HepG2 (cell line): ENCODE data around the gene GPN2. TPM values are rescaled to one million over a fixed set of nuclear protein-coding genes. Genes with fewer than 3 reads are reported as not detected.

Source experiments
- MBNL3 ChIP-seq: fragments of 250-450 bp; sonication (Bioruptor Pico); conservative IDR thresholded peaks from 2 replicates; pipeline ENCODE4 v1.8.0; 2022; ENCODE audit warnings: mild to moderate bottlenecking, inconsistent platforms
- MIXL1 ChIP-seq: IDR thresholded peaks from 2 replicates; pipeline ENCODE4 v1.6.1; 2016
- NFIC ChIP-seq: IDR thresholded peaks from 2 replicates; pipeline ENCODE4 v1.6.1; 2012; ENCODE audit warnings: mild to moderate bottlenecking, low read length, inconsistent platforms
- NFKBIZ ChIP-seq: IDR thresholded peaks from 2 replicates; pipeline ENCODE4 v1.6.1; 2018; ENCODE audit warnings: missing genetic modification reagents, missing compliant biosample characterization
- RCOR2 ChIP-seq: IDR thresholded peaks from 2 replicates; pipeline ENCODE4 v1.6.1; 2016; ENCODE audit warnings: missing biosample characterization, missing genetic modification reagents
- TGIF2 ChIP-seq: IDR thresholded peaks from 2 replicates; pipeline ENCODE4 v1.6.1; 2016; ENCODE audit warnings: control low read depth, missing compliant biosample characterization
- WIZ ChIP-seq: sonication (generic); formaldehyde crosslinking; IDR thresholded peaks from 2 replicates; pipeline ENCODE4 v1.5.1; 2020; ENCODE audit warnings: mild to moderate bottlenecking, missing genetic modification reagents
- ZBTB3 ChIP-seq: sonication (generic); formaldehyde crosslinking; IDR thresholded peaks from 2 replicates; pipeline ENCODE4 v1.4.0; 2020; ENCODE audit warnings: low read depth, mild to moderate bottlenecking, moderate library complexity, missing genetic modification reagents, borderline replicate concordance
- ZC3H13 ChIP-seq: sonication (generic); formaldehyde crosslinking; IDR thresholded peaks from 2 replicates; pipeline ENCODE4 v1.8.1; 2023; ENCODE audit warnings: mild to moderate bottlenecking, missing genetic modification reagents, moderate library complexity
- ZNF124 ChIP-seq: sonication (generic); formaldehyde crosslinking; IDR thresholded peaks from 2 replicates; pipeline ENCODE4 v1.4.0; 2020; ENCODE audit warnings: missing genetic modification reagents
- ZNF34 ChIP-seq: sonication (generic); formaldehyde crosslinking; IDR thresholded peaks from 2 replicates; pipeline ENCODE4 v1.4.0; 2020; ENCODE audit warnings: mild to moderate bottlenecking, missing genetic modification reagents, borderline replicate concordance
- ZNF776 ChIP-seq: sonication (generic); formaldehyde crosslinking; IDR thresholded peaks from 2 replicates; pipeline ENCODE4 v1.4.0; 2020; ENCODE audit warnings: mild to moderate bottlenecking, missing genetic modification reagents
- ZSCAN12 ChIP-seq: sonication (generic); formaldehyde crosslinking; IDR thresholded peaks from 2 replicates; pipeline ENCODE4 v1.9.0; 2021; ENCODE audit warnings: mild to moderate bottlenecking, missing genetic modification reagents
- ZSCAN29 ChIP-seq: sonication (generic); formaldehyde crosslinking; conservative IDR thresholded peaks from 2 replicates; pipeline ENCODE4 v1.4.0; 2020; ENCODE audit warnings: mild to moderate bottlenecking, missing genetic modification reagents
- ZSCAN30 ChIP-seq: sonication (generic); formaldehyde crosslinking; IDR thresholded peaks from 2 replicates; pipeline ENCODE4 v1.5.0; 2020; ENCODE audit warnings: mild to moderate bottlenecking, missing genetic modification reagents
- polyA plus RNA-seq, 8 experiments: library from polyadenylated mRNA; depleted of rRNA in 3 of 8; stranded (reverse) in 7 of 8; unstranded in 1 of 8; fragments of >200 nt; fragmentation: Illumina TruSeq in 4 of 8; extraction: Trizol in 4 of 8; gene quantifications; 2 replicates each; pipeline versions ENCODE4 v1.2.1 to v1.2.3, GENCODE V29; 2011 to 2016; ENCODE audit warnings: low read depth in 4 of 8, missing spikeins in 1 of 8, mixed read lengths in 1 of 8; ENCODE audit not compliant: insufficient read depth in 1 of 8
- total RNA-seq, 5 experiments: library from RNA; depleted of rRNA; stranded (reverse); fragments of >200 nt; fragmentation: Illumina TruSeq; extraction: Trizol; gene quantifications; 2 replicates each; pipeline ENCODE4 v1.2.3, GENCODE V29; 2016; ENCODE audit warnings: low read depth in 1 of 5
- TF ChIP-seq, protein P1 (sequence below): sonication (generic); formaldehyde crosslinking; IDR thresholded peaks from 2 replicates; pipeline ENCODE4 v1.5.1; 2020; ENCODE audit warnings: missing genetic modification reagents, mild to moderate bottlenecking, borderline replicate concordance
- TF ChIP-seq, protein P2 (sequence below): sonication (generic); formaldehyde crosslinking; IDR thresholded peaks from 2 replicates; pipeline ENCODE4 v1.8.0; 2022; ENCODE audit warnings: missing genetic modification reagents, mild to moderate bottlenecking, borderline replicate concordance
- TF ChIP-seq, protein P3 (sequence below): sonication (generic); formaldehyde crosslinking; IDR thresholded peaks from 2 replicates; pipeline ENCODE4 v1.5.0; 2020; ENCODE audit warnings: mild to moderate bottlenecking, missing genetic modification reagents, borderline replicate concordance
- TF ChIP-seq, protein P4 (sequence below): sonication (generic); formaldehyde crosslinking; IDR thresholded peaks from 2 replicates; pipeline ENCODE4 v1.4.0; 2020; ENCODE audit warnings: missing genetic modification reagents

Gene GPN2
- total and polyA plus RNA-seq, 2 of the 13 experiments (the other 11 are each of a cell fraction or from before 2014, with no cell fraction given), result 19.3 to 38.9 TPM

DNA sequence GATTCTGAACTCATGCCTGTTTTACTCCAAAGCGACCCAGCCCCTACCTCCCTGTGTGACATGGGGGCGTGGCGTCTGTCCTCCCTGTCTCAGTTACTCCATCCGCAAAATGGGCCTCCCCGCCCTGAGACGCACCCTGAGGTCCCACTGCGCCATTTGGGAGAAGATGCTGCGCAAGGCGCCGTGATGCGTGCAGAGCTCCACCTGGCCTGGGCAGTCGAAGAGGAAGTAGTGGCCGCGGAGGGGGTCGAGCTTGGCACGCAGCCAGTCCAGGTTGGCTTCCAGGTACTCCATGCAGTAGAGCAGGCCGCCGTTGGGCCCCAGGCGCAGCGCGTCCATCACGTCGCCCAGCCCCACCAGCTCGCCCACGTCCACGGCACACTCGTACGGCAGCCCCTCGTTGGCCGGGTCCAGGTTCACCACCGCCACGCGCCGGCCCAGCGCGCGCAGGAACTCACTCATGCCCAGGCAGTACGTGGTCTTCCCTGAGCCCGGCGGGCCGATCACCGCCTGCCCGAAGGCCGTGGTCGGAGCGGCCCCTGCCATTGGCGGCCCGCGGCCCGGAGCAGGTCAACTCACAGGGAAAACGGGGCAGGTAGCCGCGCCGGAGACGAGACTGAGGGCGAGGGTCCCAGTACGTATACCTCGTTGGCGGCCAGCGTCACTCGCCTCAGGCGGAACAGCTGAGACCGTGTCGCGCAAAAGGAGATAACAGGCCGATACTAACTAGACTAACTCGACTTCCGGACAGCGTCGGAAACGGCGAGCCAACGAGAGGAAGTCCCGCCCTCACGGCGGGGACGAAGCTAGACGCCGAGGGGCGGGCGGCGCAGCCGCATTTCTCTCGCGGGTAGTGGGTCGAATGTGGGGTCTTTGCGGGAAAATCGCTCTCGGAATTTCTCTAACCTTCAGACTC lies at the start of gene GPN2 (continued):
- TF ChIP-seq, protein P1, sequence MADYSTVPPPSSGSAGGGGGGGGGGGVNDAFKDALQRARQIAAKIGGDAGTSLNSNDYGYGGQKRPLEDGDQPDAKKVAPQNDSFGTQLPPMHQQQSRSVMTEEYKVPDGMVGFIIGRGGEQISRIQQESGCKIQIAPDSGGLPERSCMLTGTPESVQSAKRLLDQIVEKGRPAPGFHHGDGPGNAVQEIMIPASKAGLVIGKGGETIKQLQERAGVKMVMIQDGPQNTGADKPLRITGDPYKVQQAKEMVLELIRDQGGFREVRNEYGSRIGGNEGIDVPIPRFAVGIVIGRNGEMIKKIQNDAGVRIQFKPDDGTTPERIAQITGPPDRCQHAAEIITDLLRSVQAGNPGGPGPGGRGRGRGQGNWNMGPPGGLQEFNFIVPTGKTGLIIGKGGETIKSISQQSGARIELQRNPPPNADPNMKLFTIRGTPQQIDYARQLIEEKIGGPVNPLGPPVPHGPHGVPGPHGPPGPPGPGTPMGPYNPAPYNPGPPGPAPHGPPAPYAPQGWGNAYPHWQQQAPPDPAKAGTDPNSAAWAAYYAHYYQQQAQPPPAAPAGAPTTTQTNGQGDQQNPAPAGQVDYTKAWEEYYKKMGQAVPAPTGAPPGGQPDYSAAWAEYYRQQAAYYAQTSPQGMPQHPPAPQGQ, result no peak
- TF ChIP-seq WIZ (CRISPR knock-in tag), result peak; percentile 15
- TF ChIP-seq ZNF776, result peak; percentile 78; the same call in 1 of the 2 replicates
- no peak for TF ChIP-seq MIXL1
- TF ChIP-seq, protein P2, sequence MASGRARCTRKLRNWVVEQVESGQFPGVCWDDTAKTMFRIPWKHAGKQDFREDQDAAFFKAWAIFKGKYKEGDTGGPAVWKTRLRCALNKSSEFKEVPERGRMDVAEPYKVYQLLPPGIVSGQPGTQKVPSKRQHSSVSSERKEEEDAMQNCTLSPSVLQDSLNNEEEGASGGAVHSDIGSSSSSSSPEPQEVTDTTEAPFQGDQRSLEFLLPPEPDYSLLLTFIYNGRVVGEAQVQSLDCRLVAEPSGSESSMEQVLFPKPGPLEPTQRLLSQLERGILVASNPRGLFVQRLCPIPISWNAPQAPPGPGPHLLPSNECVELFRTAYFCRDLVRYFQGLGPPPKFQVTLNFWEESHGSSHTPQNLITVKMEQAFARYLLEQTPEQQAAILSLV (CRISPR knock-in tag), result peak; percentile 89
- TF ChIP-seq ZC3H13 (CRISPR knock-in tag), result peak; percentile 99
- TF ChIP-seq, protein P3, sequence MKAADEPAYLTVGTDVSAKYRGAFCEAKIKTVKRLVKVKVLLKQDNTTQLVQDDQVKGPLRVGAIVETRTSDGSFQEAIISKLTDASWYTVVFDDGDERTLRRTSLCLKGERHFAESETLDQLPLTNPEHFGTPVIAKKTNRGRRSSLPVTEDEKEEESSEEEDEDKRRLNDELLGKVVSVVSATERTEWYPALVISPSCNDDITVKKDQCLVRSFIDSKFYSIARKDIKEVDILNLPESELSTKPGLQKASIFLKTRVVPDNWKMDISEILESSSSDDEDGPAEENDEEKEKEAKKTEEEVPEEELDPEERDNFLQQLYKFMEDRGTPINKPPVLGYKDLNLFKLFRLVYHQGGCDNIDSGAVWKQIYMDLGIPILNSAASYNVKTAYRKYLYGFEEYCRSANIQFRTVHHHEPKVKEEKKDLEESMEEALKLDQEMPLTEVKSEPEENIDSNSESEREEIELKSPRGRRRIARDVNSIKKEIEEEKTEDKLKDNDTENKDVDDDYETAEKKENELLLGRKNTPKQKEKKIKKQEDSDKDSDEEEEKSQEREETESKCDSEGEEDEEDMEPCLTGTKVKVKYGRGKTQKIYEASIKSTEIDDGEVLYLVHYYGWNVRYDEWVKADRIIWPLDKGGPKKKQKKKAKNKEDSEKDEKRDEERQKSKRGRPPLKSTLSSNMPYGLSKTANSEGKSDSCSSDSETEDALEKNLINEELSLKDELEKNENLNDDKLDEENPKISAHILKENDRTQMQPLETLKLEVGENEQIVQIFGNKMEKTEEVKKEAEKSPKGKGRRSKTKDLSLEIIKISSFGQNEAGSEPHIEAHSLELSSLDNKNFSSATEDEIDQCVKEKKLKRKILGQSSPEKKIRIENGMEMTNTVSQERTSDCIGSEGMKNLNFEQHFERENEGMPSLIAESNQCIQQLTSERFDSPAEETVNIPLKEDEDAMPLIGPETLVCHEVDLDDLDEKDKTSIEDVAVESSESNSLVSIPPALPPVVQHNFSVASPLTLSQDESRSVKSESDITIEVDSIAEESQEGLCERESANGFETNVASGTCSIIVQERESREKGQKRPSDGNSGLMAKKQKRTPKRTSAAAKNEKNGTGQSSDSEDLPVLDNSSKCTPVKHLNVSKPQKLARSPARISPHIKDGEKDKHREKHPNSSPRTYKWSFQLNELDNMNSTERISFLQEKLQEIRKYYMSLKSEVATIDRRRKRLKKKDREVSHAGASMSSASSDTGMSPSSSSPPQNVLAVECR (CRISPR knock-in tag), result peak; percentile 98
- 0 out of 2 replicates have a peak, but pooled peaks have one; percentile 37 for TF ChIP-seq ZSCAN12 (CRISPR knock-in tag)
- no peak for TF ChIP-seq NFIC
- TF ChIP-seq, protein P4, sequence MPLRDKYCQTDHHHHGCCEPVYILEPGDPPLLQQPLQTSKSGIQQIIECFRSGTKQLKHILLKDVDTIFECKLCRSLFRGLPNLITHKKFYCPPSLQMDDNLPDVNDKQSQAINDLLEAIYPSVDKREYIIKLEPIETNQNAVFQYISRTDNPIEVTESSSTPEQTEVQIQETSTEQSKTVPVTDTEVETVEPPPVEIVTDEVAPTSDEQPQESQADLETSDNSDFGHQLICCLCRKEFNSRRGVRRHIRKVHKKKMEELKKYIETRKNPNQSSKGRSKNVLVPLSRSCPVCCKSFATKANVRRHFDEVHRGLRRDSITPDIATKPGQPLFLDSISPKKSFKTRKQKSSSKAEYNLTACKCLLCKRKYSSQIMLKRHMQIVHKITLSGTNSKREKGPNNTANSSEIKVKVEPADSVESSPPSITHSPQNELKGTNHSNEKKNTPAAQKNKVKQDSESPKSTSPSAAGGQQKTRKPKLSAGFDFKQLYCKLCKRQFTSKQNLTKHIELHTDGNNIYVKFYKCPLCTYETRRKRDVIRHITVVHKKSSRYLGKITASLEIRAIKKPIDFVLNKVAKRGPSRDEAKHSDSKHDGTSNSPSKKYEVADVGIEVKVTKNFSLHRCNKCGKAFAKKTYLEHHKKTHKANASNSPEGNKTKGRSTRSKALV, result peak; percentile 75; the same call in 1 of the 2 replicates
- no peak for TF ChIP-seq MBNL3
- peak; percentile 62; the same call in 1 of the 2 replicates for TF ChIP-seq NFKBIZ (CRISPR knock-in tag)
- TF ChIP-seq ZBTB3, result no peak; the same call in 1 of the 2 replicates
- no peak for TF ChIP-seq ZSCAN30 (CRISPR knock-in tag)
- TF ChIP-seq RCOR2 (CRISPR knock-in tag), result no peak
- TF ChIP-seq TGIF2 (CRISPR knock-in tag), result no peak
- TF ChIP-seq ZNF124 (CRISPR knock-in tag), result peak; percentile 60; the same call in 1 of the 2 replicates
- TF ChIP-seq ZSCAN29, result no peak
- TF ChIP-seq ZNF34 (CRISPR knock-in tag), result peak; percentile 72; the same call in 1 of the 2 replicates
